Effector memory CD4-positive, alpha-beta T cell (primary cell): ENCODE data around the gene CALY.
A peak's percentile ranks its signal among the peaks of the same experiment; 100 is the strongest.

Source experiments
- DNase-seq, 3 donors: peaks; one replicate each; pipeline ENCODE4 v3.0.0-alpha.2; 2020
- H3K27ac ChIP-seq: 2 replicates; pipeline ENCODE4 v1.7.0; 2013; ENCODE audit warnings: mild to moderate bottlenecking, low read length, moderate library complexity; ENCODE audit not compliant: insufficient read depth, poor library complexity, severe bottlenecking
- H3K27me3 ChIP-seq: replicated peaks from 2 replicates; pipeline ENCODE4 v1.7.0; 2013; ENCODE audit warnings: mild to moderate bottlenecking, low read length; ENCODE audit not compliant: insufficient read depth, control insufficient read depth, poor library complexity, severe bottlenecking
- H3K36me3 ChIP-seq: 2 replicates; pipeline ENCODE4 v1.7.0; 2013; ENCODE audit warnings: mild to moderate bottlenecking, low read length, moderate library complexity; ENCODE audit not compliant: control insufficient read depth, insufficient read depth
- H3K4me1 ChIP-seq: 2 replicates; pipeline ENCODE4 v1.7.0; 2013; ENCODE audit warnings: low read length, mild to moderate bottlenecking; ENCODE audit not compliant: control insufficient read depth, insufficient read depth, poor library complexity, severe bottlenecking
- H3K4me3 ChIP-seq: 2 replicates; pipeline ENCODE4 v1.7.0; 2013; ENCODE audit warnings: low read length, low read depth, mild to moderate bottlenecking; ENCODE audit not compliant: insufficient read depth, poor library complexity, severe bottlenecking
- H3K9me3 ChIP-seq: 2 replicates; pipeline ENCODE4 v1.7.0; 2013; ENCODE audit warnings: mild to moderate bottlenecking, low read length, moderate library complexity; ENCODE audit not compliant: control insufficient read depth

CALY gene

DNA sequence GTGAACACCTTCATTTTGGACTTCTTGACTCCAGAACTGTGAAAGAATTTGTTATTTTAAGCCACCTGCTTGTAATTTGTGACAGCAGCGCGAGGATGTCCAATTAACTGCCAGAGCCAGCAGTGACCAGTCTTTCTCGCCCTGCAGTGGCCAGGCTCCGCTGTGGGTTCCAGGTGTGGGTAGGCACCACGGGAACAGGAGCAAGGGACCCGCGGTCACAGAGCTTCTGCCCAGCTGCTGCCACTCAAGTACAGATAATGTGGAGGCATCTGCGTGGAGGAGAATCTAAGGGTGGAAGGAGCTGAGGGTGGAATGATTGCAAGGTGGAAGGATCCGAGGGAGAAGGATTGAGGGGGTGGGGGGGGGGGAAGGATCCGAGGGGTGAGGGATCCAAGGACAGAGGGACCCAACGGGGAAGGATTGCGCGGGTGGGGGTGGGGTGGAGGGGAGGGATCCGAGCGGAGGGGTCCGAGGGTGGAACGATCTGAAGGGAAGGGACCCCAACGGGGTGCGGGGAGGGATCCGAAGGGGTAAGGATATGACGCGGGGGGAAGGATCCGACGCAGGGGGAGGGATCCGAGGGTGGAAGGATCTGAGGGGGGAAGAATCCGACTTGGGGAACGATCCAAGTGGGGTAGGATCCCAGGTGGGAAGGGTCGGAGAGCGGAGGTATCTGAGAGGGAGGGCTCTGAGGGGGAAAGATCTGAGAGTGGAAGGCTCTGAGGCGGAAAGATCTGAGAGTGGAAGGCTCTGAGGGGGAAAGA, 3.6 kb downstream of the CALY start:
- H3K27me3 ChIP-seq = peaks cover 15% of the 10 kb centered on the region
- no peaks in the 10 kb centered on the region for H3K36me3 ChIP-seq
- no peak overlapping the region for H3K4me3 ChIP-seq
- DNase-seq = no peak
- H3K4me1 ChIP-seq = peaks cover 35% of the 10 kb centered on the region
- H3K27ac ChIP-seq = no peak overlapping the region
- no peaks in the 10 kb centered on the region for H3K9me3 ChIP-seq

DNA sequence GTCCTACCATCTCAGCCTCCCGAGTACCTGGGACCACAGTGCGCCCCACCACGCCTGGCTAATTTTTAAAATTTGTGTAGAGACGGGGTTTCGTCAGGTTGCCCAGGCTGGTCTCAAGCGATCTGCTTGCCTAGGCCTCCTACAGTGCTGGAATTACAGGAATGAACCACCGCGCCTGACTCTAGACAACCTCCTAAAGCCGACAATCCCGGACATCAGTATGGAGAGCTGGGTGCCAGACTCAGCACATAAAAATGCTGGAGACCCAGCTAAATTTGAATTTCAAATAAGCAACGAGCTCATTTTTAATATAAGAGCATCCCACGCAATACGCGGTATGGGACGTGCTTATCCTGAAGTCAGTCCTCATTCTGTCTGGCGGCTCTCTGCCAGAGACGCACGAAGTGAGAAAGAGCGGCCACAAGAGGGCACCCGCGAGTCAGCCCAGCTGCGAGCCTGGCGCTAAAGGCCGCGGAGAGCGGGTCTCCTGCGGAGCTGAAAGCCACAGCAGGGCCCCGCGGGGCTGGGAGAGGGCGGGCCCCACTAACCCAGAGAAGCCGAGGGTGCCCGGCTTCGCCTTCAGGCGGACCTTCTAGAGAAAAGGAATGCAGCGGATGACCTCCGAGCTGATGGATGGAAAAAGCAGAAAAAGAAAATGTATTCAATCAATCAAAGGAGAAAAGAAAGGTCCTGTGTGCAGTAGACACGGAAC, 7.0 kb downstream of the CALY start:
- DNase-seq = peak; percentile 70 to 76 (median 75)
- no peak overlapping the region for H3K27ac ChIP-seq
- no peaks in the 10 kb centered on the region for H3K36me3 ChIP-seq
- H3K4me1 ChIP-seq = peaks cover 22% of the 10 kb centered on the region
- H3K27me3 ChIP-seq = peaks cover 39% of the 10 kb centered on the region
- H3K9me3 ChIP-seq = no peaks in the 10 kb centered on the region
- H3K4me3 ChIP-seq = no peak overlapping the region

- Histone ChIP-seq H3K27ac (no peak overlapping the region), H3K4me1 (peaks cover 22% of the 10 kb centered on the region), H3K4me3 (no peak overlapping the region), H3K9me3 (no peaks in the 10 kb centered on the region), H3K27me3 (peaks cover 39% of the 10 kb centered on the region), H3K36me3 (no peaks in the 10 kb centered on the region)
- DNase-seq = no peak
These were observed 8.0 kb downstream of the CALY start for GRCh38 chr10:133328358-133329343.

- H3K9me3 ChIP-seq = no peaks in the 10 kb centered on the region
- H3K4me1 ChIP-seq = peaks cover 22% of the 10 kb centered on the region
- no peak for DNase-seq
- H3K4me3 ChIP-seq = no peak overlapping the region
- H3K27ac ChIP-seq = no peak overlapping the region
- peaks cover 39% of the 10 kb centered on the region for H3K27me3 ChIP-seq
- H3K36me3 ChIP-seq = no peaks in the 10 kb centered on the region
These were observed 8.9 kb downstream of the CALY start for GRCh38 chr10:133327651-133328357.

GRCh38 chr10:133326745-133327650, 9.7 kb downstream of the CALY start:
- peaks cover 22% of the 10 kb centered on the region for H3K4me1 ChIP-seq
- H3K36me3 ChIP-seq = no peaks in the 10 kb centered on the region
- no peak overlapping the region for H3K4me3 ChIP-seq
- no peaks in the 10 kb centered on the region for H3K9me3 ChIP-seq
- no peak for DNase-seq
- H3K27me3 ChIP-seq = peaks cover 39% of the 10 kb centered on the region
- no peak overlapping the region for H3K27ac ChIP-seq

- H3K9me3 ChIP-seq = no peaks in the 10 kb centered on the region
- no peaks in the 10 kb centered on the region for H3K36me3 ChIP-seq
- H3K27ac ChIP-seq = no peak overlapping the region
- H3K4me1 ChIP-seq = peaks cover 22% of the 10 kb centered on the region
- peaks cover 39% of the 10 kb centered on the region for H3K27me3 ChIP-seq
- H3K4me3 ChIP-seq = peak overlapping the region; percentile 48
- no peak for DNase-seq
These were observed 10.5 kb downstream of the CALY start for GRCh38 chr10:133326223-133326551.

DNA sequence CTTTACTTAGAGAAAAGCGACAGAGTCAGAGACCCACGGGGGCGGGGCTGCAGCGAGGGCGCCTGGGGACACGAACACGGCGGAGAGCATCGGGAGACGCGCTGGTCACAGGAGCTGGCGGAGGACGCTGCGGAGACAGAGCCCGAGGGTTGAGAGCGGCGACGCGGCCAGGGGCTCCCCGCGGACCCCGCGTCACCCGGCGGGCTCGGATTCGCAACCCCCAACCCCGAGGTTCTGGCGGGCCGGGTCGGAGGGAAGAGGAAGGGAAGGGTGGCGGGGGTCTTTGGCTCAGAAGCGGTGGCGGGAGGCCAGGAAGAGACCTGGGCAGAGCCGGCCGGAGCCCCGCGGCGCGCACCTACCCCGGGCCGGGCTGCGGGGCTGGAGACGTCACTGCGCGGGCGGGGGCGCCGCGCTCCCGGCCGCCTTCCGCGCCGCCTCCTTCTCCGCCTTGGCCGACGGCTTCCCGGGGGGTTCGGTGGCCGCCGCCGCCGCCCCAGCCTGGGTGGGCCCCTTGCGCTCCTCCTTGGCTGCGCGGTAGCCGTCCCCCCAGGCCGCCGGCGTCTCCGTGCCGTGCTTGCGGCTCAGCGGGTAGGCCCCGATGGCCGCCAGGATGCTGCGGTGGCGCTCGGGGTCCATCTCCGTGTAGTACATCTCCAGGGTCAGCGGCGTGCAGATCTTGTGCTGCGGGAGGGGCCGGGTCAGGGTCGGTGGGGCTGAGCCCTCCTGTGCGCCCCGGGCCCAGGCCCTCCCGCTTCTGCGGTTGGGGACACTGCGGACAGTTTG, 11.1 kb downstream of the CALY start:
- Histone ChIP-seq H3K27me3 (peaks cover 39% of the 10 kb centered on the region), H3K27ac (no peak overlapping the region), H3K4me1 (peaks cover 22% of the 10 kb centered on the region), H3K4me3 (peak overlapping the region; percentile 48), H3K9me3 (no peaks in the 10 kb centered on the region), H3K36me3 (no peaks in the 10 kb centered on the region)
- DNase-seq = no peak

DNA sequence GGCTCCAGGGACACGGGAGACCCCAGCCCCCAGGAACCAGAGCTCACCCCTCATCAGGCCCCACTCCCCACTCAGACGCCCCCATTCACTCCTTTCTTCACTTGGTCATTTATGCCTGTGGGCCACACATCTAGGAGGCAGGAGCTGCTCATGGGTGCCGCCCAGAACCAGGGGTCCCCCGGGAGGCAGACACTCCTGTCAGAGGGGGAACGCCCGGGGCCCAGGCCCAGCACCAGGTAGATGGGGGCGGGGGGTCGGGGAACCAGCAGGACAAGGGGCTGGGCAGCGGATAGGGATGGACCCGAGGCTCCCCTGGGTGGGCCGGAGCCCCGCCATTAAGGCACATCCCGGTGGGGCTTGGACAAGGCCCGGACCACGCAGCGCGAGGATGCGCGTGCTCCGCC, 11.8 kb downstream of the CALY start:
- no peak overlapping the region for H3K27ac ChIP-seq
- peak overlapping the region; percentile 48 for H3K4me3 ChIP-seq
- H3K27me3 ChIP-seq = peaks cover 39% of the 10 kb centered on the region
- no peaks in the 10 kb centered on the region for H3K36me3 ChIP-seq
- no peaks in the 10 kb centered on the region for H3K9me3 ChIP-seq
- peaks cover 21% of the 10 kb centered on the region for H3K4me1 ChIP-seq
- no peak for DNase-seq
